Tibial nerve (tissue), 4 donors: ENCODE measurements around the gene SLC6A6.

Source experiments
- CTCF ChIP-seq, 5 experiments: fragments of 200-600 bp in 3 of 5; fragments of 450-650 bp in 2 of 5; sonication (generic) in 3 of 5; IDR thresholded peaks; one replicate each; pipeline ENCODE4 v1.5.1; 2016 to 2019; ENCODE audit warnings: antibody characterized with exemption in 5 of 5, mild to moderate bottlenecking in 3 of 5, moderate library complexity in 2 of 5
- EP300 ChIP-seq, 2 donors: sonication (generic); formaldehyde crosslinking; IDR thresholded peaks; one replicate each; pipeline ENCODE4 v1.6.1; 2017; ENCODE audit warnings: antibody characterized with exemption in 2 of 2, mild to moderate bottlenecking in 1 of 2
- POLR2A ChIP-seq, 2 donors: fragments of 450-650 bp; IDR thresholded peaks; one replicate each; pipeline ENCODE4 v1.6.1; 2017; ENCODE audit warnings: antibody characterized with exemption in 2 of 2, mild to moderate bottlenecking in 2 of 2, moderate library complexity in 2 of 2

- TF ChIP-seq CTCF (IDR thresholded peaks at IDR 0.05) (no peak), POLR2A (IDR thresholded peaks at IDR 0.05) (no peak), EP300 (IDR thresholded peaks at IDR 0.05) (no peak)
Observed at GRCh38 chr3:14433106-14433505, 30.7 kb downstream of the SLC6A6 start.
